ENCODE data around the gene RUNX2.

GRCh38 chr6:45447005-45447404 lies 118.9 kb downstream of the RUNX2 start:
- TF ChIP-seq EZH2 (IDR thresholded peaks at IDR 0.05; ENCODE audit: insufficient read depth, low read length) (no peak), CTCF (IDR thresholded peaks at IDR 0.05; ENCODE audit: insufficient read depth, low read depth, low read length) (no peak)
